ENCODE measurements around the gene FABP7.

GRCh38 chr6:122792766-122793165, 13.2 kb downstream of the FABP7 start:
- no peak for TF ChIP-seq CTCF (IDR thresholded peaks at IDR 0.05)
- TF ChIP-seq POLR2A (IDR thresholded peaks at IDR 0.05): no peak
